ENCODE results near the gene CTDNEP1.

The CTDNEP1 gene

DNA sequence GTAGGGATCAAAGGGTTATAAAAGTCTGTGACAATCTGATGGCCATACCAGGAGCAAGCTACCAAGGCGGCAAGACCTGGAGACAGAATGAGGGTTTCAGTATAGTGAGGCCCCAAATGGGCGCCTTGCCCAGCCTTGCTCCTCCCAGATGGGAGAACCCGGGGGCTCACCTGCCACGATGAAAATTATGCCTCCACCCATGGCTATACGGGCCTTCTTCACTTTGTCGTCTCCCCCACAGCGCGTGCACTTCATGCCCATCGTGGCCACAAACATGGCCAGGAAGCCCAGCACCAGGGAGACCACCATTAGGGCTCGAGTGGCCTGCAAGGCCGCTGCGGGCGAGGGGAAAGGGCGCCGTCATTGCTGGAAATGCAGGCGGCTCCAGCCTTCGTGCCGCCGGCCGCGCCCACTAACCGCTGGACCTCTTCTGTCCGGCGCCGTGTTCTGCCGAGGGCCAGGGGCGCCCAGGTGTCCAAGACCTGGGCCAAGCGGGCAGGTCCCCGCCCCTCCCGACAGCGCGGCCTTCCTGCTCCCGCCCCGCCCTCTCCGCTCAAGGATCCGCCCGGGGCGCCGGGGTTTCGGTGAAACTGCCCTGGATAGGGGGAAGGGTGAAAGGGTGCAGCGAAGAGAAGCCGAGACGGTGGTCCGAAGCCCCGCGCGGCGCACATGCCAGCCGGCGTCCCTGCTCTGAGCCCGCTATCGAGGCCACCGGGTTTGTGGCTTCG, 9.3 kb upstream of the CTDNEP1 start:
- no peak overlapping the region for H3K4me2 ChIP-seq (ENCODE audit: low read depth, low read length, poor library complexity, severe bottlenecking)
- no peaks in the 10 kb centered on the region for H4K20me1 ChIP-seq (ENCODE audit: low read depth, low read length)
- no peaks in the 10 kb centered on the region for H3F3A ChIP-seq (ENCODE audit: insufficient read depth)
- 0 out of 2 replicates have a peak, but pooled peaks cover 2% of the 10 kb centered on the region for H3K36me3 ChIP-seq (ENCODE audit: low read length)
- H3K9me2 ChIP-seq (replicated peaks; ENCODE audit: insufficient read depth, low read length) = no peaks in the 10 kb centered on the region
- no peak overlapping the region for H3K4me3 ChIP-seq (ENCODE audit: insufficient read depth, low read length, poor library complexity, severe bottlenecking)
- no peaks in the 10 kb centered on the region for H3K79me2 ChIP-seq (ENCODE audit: insufficient read depth, low read length)
- no peak overlapping the region for H3K27ac ChIP-seq (ENCODE audit: low read depth, low read length)
- H3K9ac ChIP-seq (ENCODE audit: low read length) = no peak overlapping the region
- no peak for TF ChIP-seq EZH2phosphoT487 (conservative IDR thresholded peaks at IDR 0.05; ENCODE audit: low read length)
- TF ChIP-seq, protein P1, sequence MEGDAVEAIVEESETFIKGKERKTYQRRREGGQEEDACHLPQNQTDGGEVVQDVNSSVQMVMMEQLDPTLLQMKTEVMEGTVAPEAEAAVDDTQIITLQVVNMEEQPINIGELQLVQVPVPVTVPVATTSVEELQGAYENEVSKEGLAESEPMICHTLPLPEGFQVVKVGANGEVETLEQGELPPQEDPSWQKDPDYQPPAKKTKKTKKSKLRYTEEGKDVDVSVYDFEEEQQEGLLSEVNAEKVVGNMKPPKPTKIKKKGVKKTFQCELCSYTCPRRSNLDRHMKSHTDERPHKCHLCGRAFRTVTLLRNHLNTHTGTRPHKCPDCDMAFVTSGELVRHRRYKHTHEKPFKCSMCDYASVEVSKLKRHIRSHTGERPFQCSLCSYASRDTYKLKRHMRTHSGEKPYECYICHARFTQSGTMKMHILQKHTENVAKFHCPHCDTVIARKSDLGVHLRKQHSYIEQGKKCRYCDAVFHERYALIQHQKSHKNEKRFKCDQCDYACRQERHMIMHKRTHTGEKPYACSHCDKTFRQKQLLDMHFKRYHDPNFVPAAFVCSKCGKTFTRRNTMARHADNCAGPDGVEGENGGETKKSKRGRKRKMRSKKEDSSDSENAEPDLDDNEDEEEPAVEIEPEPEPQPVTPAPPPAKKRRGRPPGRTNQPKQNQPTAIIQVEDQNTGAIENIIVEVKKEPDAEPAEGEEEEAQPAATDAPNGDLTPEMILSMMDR (IDR thresholded peaks at IDR 0.05; ENCODE audit: insufficient read depth, low read length, poor library complexity, severe bottlenecking) = no peak
- no peak overlapping the region for H2AFZ ChIP-seq (ENCODE audit: low read depth, low read length, severe bottlenecking)
- H3K9me3 ChIP-seq (ENCODE audit: insufficient read depth, low read length) = no peaks in the 10 kb centered on the region
- no peaks in the 10 kb centered on the region for H3K27me3 ChIP-seq (ENCODE audit: low read length)

DNA sequence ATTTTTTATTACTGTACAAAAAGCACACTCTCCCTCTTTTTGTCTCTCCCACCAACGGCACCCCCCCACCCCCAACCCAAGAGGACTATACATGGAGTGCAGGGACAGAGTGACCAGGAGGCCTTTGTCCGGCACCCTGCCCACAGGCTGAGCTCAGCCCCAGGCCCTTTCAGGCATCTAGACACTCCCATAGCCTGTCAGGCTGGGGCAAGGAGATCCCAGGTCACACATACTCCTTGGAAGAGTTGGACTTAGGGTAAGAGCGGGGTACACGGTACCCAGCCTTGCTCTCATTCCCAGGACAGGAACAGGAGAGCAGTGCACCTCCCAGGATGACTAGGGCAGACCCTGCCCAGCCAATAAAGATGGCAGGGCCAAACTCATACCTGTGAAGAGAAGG, 8.6 kb upstream of the CTDNEP1 start:
- no peaks in the 10 kb centered on the region for H3K9me3 ChIP-seq (ENCODE audit: insufficient read depth, low read length)
- no peak overlapping the region for H2AFZ ChIP-seq (ENCODE audit: low read depth, low read length, severe bottlenecking)
- no peaks in the 10 kb centered on the region for H3K79me2 ChIP-seq (ENCODE audit: insufficient read depth, low read length)
- 0 out of 2 replicates have a peak, but pooled peaks cover 2% of the 10 kb centered on the region for H3K36me3 ChIP-seq (ENCODE audit: low read length)
- H3K27me3 ChIP-seq (ENCODE audit: low read length) = no peaks in the 10 kb centered on the region
- no peaks in the 10 kb centered on the region for H4K20me1 ChIP-seq (ENCODE audit: low read depth, low read length)
- no peak for TF ChIP-seq EZH2phosphoT487 (conservative IDR thresholded peaks at IDR 0.05; ENCODE audit: low read length)
- TF ChIP-seq, protein P1 (IDR thresholded peaks at IDR 0.05; ENCODE audit: insufficient read depth, low read length, poor library complexity, severe bottlenecking) = no peak
- no peak overlapping the region for H3K4me3 ChIP-seq (ENCODE audit: insufficient read depth, low read length, poor library complexity, severe bottlenecking)
- H3F3A ChIP-seq (ENCODE audit: insufficient read depth) = no peaks in the 10 kb centered on the region
- no peak overlapping the region for H3K27ac ChIP-seq (ENCODE audit: low read depth, low read length)
- no peaks in the 10 kb centered on the region for H3K9me2 ChIP-seq (replicated peaks; ENCODE audit: insufficient read depth, low read length)
- no peak overlapping the region for H3K4me2 ChIP-seq (ENCODE audit: low read depth, low read length, poor library complexity, severe bottlenecking)
- no peak overlapping the region for H3K9ac ChIP-seq (ENCODE audit: low read length)

GRCh38 chr17:7259555-7259889, 8.0 kb upstream of the CTDNEP1 start:
- no peak overlapping the region for H3K9ac ChIP-seq (ENCODE audit: low read length)
- no peak overlapping the region for H3K4me3 ChIP-seq (ENCODE audit: insufficient read depth, low read length, poor library complexity, severe bottlenecking)
- no peaks in the 10 kb centered on the region for H3K79me2 ChIP-seq (ENCODE audit: insufficient read depth, low read length)
- H3K27me3 ChIP-seq (ENCODE audit: low read length) = no peaks in the 10 kb centered on the region
- no peaks in the 10 kb centered on the region for H3F3A ChIP-seq (ENCODE audit: insufficient read depth)
- H3K36me3 ChIP-seq (ENCODE audit: low read length) = peaks cover 7% of the 10 kb centered on the region; the same call in 1 of the 2 replicates
- no peak overlapping the region for H2AFZ ChIP-seq (ENCODE audit: low read depth, low read length, severe bottlenecking)
- H4K20me1 ChIP-seq (ENCODE audit: low read depth, low read length) = no peaks in the 10 kb centered on the region
- TF ChIP-seq, protein P1 (IDR thresholded peaks at IDR 0.05; ENCODE audit: insufficient read depth, low read length, poor library complexity, severe bottlenecking) = no peak
- no peak for TF ChIP-seq EZH2phosphoT487 (conservative IDR thresholded peaks at IDR 0.05; ENCODE audit: low read length)
- H3K9me2 ChIP-seq (replicated peaks; ENCODE audit: insufficient read depth, low read length) = no peaks in the 10 kb centered on the region
- no peaks in the 10 kb centered on the region for H3K9me3 ChIP-seq (ENCODE audit: insufficient read depth, low read length)
- H3K4me2 ChIP-seq (ENCODE audit: low read depth, low read length, poor library complexity, severe bottlenecking) = no peak overlapping the region
- no peak overlapping the region for H3K27ac ChIP-seq (ENCODE audit: low read depth, low read length)
